Mononuclear cell (primary cell): ENCODE results near the gene AOC2. TPM values are rescaled to one million over a fixed set of nuclear protein-coding genes. Genes with fewer than 3 reads are reported as not detected.
"Not testable (repeated sequence)": the region's sequence is repeated elsewhere in the genome, so short reads cannot be mapped to it uniquely, and the experiment has no call there.

Experiments
- H3K27me3 ChIP-seq: 2 replicates; pipeline ENCODE4 v1.6.0; 2011; ENCODE audit warnings: low read length, control low read depth; ENCODE audit not compliant: insufficient read depth
- H3K4me1 ChIP-seq: 2 replicates; pipeline ENCODE4 v1.5.1; 2011; ENCODE audit warnings: mild to moderate bottlenecking, low read length, control low read depth; ENCODE audit not compliant: insufficient read depth
- H3K4me3 ChIP-seq: 2 replicates; pipeline ENCODE4 v1.5.1; 2011; ENCODE audit warnings: mild to moderate bottlenecking, low read length, moderate library complexity
- H3K9me3 ChIP-seq: 2 replicates; pipeline ENCODE4 v1.5.1; 2011; ENCODE audit warnings: low read depth, mild to moderate bottlenecking, control low read depth, low read length
- total RNA-seq: library from RNA; depleted of rRNA; stranded (reverse); fragments of >200 nt; gene quantifications from one replicate; pipeline ENCODE4 v1.2.3, GENCODE V29; 2012

Gene AOC2
- total RNA-seq, 1 donor = 1.5 TPM

DNA sequence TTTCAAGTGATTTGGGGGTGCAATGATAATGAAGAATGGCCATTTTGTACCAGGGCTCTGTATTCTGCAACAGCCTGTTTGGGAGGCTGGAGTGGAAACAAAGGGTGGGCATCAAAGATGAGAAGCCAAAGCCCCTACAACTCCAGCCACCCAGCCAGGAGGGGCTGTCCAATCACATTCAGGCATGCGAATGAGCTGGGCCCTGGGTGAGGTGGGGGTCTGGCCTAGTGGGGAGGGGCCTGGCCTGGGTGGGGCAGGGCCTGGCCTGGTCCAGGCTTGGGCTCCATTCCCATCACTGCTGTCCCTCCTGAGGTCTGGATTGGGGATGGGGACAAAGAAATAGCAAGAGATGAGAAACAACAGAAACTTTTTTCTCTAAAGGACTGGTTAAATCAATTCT is 13.0 kb downstream of the AOC2 start:
- no peak overlapping the region for H3K4me3 ChIP-seq

DNA sequence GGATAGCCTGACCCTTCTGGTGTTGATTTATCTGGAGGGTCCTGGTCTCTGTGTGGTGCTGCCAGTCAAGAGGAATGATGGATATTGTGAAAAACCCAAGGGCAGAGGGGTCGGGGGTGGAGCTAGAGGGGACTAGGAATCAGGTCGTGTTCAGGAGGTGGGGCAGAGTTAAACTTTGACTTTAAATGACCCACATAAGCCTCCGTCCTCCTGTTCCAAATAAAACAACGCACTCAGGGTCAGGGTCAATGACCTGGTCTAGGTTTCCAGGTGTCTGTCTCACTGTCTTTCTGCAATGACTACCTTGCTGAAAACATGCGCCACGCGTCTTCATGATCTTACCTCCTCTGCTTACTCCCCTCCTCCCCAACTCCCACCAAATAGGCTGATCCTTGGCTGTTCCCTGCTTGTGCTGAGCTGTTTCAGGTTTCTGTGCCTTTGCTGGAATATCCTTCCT is 21.3 kb downstream of the AOC2 start:
- no peaks in the 10 kb centered on the region for H3K27me3 ChIP-seq
- no peaks in the 10 kb centered on the region for H3K9me3 ChIP-seq
- no peaks in the 10 kb centered on the region for H3K4me1 ChIP-seq
- no peak overlapping the region for H3K4me3 ChIP-seq

More for the DNA sequence above, 13.0 kb downstream of the AOC2 start:
- no peaks in the 10 kb centered on the region for H3K27me3 ChIP-seq
- no peaks in the 10 kb centered on the region for H3K4me1 ChIP-seq
- H3K9me3 ChIP-seq = no peaks in the 10 kb centered on the region

DNA sequence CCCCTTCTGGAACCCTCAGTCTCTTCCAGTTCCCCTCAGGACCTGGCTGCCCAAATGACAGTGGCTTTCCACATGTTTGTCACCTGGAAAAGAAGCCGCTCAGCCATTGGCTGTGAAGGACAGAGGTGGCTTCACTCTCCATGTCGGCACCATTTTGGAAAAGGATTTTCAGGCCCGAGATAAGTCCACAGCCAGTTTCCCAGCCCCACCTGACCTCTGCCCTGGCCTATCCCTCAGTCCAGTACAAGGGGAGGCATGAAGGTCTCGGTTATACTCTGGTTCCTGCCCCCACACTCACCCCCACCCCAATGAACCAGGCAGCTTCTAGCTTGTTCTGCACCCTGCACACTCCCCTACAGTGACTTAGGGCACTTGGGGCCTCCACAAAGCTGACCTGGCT is 21.8 kb downstream of the AOC2 start:
- H3K4me3 ChIP-seq = no peak overlapping the region
- no peaks in the 10 kb centered on the region for H3K9me3 ChIP-seq
- no peaks in the 10 kb centered on the region for H3K4me1 ChIP-seq
- no peaks in the 10 kb centered on the region for H3K27me3 ChIP-seq

DNA sequence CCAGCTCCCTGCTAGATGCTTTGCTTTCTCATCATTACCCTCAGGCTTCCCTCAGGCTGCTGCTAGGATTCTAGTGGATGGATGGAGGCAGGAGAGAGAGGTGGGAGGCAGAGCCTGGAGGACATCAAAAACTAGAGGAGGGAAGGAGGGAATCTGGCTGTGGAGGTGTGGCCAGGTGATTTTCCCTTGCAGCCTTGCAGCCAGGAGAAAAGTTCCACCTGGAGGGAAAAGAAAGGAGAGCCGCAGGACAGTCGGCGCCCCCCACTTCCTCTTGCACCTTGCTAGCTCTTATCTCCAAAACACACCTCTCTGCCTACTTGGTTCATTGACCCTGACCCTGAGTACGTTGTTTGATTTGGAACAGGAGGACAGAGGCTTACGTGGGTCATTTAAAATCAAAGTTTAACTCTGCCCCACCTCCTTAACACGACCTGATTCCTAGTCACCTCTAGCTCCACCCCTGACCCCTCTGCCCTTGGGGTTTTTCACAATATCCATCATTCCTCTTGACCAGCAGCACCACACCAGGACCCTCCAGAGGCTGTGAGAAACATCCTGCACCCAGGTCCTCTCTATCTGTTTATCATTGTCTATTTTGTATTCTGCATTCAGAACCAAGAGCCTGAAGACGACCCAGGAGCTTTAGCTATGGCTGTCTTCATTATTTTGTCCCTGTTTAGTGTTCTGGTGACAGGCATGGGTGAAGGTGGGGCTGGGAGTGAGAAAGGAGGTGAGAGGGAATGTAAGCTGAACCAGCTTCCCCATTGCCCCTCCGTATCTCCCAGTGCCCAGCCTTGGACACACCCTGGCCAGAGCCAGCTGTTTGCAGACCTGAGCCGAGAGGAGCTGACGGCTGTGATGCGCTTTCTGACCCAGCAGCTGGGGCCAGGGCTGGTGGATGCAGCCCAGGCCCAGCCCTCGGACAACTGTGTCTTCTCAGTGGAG is 22.5 kb downstream of the AOC2 start:
- no peaks in the 10 kb centered on the region for H3K4me1 ChIP-seq
- H3K27me3 ChIP-seq = no peaks in the 10 kb centered on the region
- no peak overlapping the region for H3K4me3 ChIP-seq
- H3K9me3 ChIP-seq = no peaks in the 10 kb centered on the region

DNA sequence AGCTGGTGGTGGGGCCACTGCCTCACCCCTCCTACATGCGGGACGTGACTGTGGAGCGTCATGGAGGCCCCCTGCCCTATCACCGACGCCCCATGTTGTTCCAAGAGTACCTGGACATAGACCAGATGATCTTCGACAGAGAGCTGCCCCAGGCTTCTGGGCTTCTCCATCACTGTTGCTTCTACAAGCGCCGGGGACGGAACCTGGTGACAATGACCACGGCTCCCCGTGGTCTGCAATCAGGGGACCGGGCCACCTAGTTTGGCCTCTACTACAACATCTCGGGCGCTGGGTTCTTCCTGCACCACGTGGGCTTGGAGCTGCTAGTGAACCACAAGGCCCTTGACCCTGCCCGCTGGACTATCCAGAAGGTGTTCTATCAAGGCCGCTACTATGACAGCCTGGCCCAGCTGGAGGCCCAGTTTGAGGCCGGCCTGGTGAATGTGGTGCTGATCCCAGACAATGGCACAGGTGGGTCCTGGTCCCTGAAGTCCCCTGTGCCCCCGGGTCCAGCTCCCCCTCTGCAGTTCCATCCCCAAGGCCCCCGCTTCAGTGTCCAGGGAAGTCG is 23.4 kb downstream of the AOC2 start:
- not testable (repeated sequence) for H3K27me3 ChIP-seq, H3K9me3 ChIP-seq

DNA sequence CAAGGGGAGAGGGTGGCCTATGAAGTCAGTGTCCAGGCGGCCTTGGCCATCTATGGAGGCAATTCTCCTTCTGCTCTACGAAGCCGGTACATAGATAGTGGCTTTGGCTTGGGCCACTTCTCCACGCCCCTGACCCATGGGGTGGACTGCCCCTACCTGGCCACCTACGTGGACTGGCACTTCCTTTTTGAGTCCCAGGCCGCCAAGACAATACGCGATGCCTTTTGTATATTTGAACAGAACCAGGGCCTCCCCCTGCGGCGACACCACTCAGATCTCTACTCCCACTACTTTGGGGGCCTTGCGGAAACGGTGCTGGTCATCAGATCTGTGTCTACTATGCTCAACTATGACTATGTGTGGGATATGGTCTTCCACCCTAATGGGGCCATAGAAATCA is 24.0 kb downstream of the AOC2 start:
- no peaks in the 10 kb centered on the region for H3K9me3 ChIP-seq
- no peaks in the 10 kb centered on the region for H3K4me1 ChIP-seq
- no peaks in the 10 kb centered on the region for H3K27me3 ChIP-seq
- H3K4me3 ChIP-seq = no peak overlapping the region

More for the DNA sequence above, 23.4 kb downstream of the AOC2 start:
- not testable (repeated sequence) for H3K4me1 ChIP-seq, H3K4me3 ChIP-seq

DNA sequence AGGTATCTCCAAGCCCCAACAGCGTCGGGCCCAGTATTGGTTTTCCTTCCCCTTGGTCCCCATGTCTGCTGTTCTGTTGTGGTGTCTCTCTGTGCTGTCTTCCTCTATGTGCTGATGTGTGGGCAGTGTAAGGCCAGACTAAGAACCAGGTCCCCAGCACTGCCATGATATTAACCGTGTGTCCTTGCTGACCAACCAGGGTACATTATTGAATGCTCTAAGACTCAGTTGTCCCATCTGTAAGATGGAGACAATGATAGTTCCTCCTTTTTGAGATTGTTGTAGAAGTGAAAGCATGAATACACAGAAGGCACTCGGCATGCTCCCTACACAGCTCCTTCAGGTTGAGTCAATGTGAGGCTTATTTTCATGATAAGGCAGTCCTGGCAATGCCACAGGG is 27.3 kb downstream of the AOC2 start:
- Histone ChIP-seq H3K4me3 (no peak overlapping the region), H3K27me3 (no peaks in the 10 kb centered on the region), H3K9me3 (no peaks in the 10 kb centered on the region), H3K4me1 (no peaks in the 10 kb centered on the region)

DNA sequence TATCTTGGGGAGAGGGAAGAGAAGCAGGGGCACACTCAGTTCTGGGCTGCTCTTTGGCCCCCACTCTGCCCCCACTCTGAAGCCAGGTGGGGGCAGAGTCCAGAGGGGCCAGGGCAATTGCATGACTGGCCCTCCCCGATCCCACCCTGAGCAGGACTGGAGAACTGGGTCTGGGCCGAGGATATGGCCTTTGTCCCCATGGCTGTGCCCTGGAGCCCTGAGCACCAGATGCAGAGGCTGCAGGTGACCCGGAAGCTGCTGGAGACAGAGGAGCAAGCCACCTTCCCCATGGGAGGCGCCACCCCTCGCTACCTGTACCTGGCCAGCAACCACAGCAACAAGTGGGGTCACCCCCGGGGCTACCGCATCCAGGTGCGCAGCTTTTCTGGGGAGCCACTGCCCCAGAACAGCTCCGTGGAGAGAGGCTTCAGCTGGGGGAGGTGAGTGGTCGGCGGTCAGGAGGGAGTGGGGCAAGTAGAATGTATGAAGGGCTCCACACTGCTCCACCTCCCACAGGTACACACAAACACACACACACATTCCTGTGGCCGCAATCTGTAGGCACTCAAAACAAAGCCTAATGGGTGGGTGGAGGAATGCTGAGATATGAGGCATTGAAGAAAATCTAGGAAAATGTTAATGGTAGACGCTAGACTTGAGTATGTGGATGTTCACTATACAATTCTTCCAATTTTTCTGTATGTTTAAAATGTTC is 28.0 kb downstream of the AOC2 start:
- H3K4me3 ChIP-seq = no peak overlapping the region
- H3K9me3 ChIP-seq = no peaks in the 10 kb centered on the region
- no peaks in the 10 kb centered on the region for H3K27me3 ChIP-seq
- H3K4me1 ChIP-seq = no peaks in the 10 kb centered on the region

DNA sequence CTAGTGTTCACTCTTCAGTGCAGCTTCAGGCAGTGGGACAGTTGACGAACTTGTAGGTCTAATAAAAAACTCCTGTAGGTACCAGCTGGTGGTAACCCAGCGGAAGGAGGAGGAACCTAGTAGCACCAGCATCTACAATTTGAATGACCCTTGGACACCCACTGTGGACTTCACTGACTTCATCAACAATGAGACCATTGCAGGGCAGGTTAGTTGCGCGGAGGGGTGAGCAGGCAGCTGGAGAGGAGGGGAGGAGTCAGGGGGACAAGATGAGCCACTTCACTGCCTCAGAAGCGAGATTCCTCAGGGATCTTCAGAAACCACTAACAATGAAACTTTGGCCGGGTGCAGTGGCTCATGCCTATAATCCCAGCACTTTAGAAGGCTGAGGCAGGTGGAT is 28.9 kb downstream of the AOC2 start:
- no peak overlapping the region for H3K4me3 ChIP-seq
- no peaks in the 10 kb centered on the region for H3K4me1 ChIP-seq
- H3K27me3 ChIP-seq = no peaks in the 10 kb centered on the region
- H3K9me3 ChIP-seq = no peaks in the 10 kb centered on the region

DNA sequence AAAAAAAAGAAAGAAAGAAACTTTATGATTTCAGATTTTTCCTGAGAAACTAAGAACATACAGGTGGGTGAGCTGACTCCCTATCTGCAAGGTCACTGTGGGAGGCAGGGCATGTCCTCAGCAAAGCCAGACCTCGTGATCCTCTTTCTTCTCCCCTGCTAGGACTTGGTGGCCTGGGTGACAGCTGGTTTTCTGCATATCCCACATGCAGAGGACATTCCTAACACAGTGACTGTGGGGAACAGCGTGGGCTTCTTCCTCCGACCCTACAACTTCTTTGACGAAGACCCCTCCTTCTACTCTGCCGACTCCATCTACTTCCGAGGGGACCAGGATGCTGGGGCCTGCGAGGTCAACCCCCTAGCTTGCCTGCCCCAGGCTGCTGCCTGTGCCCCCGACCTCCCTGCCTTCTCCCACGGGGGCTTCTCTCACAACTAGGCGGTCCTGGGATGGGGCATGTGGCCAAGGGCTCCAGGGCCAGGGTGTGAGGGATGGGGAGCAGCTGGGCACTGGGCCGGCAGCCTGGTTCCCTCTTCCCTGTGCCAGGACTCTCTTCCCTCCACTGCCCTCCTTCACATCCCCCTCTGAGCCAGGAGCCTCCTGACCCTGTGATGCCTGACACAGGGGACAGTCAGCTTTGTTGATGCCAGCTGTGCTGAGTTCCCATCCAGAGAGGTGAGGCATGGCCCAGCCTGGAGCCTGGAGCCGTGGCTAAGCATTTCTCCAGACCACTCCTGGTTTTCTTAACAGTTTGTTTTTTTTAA is 29.7 kb downstream of the AOC2 start:
- not testable (repeated sequence) for H3K4me1 ChIP-seq, H3K4me3 ChIP-seq, H3K9me3 ChIP-seq, H3K27me3 ChIP-seq

DNA sequence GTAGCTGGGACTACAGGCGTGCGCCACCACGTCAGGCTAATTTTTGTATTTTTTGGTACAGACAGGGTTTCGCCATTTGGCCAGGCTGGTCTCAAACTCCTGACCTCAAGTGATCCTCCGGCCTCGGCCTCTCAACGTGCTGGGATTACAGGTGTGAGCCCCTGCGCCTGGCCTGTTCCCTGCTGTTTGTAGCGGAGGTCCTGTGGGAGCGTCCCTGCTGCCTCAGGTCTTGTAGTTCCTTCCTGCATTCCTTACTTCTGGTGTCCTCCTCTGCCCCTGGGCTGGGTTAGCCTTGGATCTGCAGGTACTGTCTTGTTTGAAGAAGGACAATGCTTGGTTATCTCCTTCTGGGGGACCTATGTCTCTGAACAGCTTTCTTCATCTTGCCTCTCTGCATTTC is 32.7 kb downstream of the AOC2 start:
- Histone ChIP-seq H3K9me3 (no peaks in the 10 kb centered on the region), H3K27me3 (no peaks in the 10 kb centered on the region), H3K4me1 (no peaks in the 10 kb centered on the region), H3K4me3 (no peak overlapping the region)

DNA sequence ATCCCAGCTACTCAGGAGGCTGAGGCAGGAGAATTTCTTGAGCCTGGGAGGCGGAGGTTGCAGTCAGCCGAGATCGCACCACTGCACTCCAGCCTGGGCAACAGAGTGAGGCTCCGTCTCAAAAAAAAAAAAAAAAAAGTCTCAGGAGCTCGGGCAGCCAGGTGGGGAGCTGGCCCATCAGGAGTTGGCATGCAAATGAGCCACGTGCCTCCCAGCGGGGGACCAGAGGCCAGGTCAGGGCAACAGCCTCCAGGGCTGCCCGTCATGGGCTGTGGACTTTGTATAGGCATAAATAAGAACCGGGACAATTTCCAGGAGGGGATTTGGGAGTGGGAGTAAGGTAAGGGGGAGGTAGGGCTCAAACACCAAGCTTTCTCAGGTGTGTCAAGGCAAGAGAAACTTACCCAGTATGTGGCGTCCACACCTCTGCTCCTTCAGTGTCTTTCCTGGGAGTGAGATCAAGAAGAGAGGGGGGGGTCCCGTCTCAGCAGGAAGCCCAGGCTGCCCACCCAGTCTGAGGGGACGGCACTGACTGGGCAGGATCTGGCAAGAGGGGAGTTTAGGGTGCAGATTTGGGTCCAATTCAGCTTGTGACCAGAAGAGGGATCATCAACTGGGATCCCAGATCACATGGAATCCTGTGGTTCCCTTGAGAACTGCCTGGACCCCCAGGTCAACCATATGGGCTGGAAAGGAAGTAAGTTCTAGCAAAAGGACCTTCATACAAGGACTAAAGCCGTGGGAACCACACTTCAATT is 33.9 kb downstream of the AOC2 start:
- Histone ChIP-seq H3K9me3 (no peaks in the 10 kb centered on the region), H3K4me3 (no peak overlapping the region), H3K4me1 (no peaks in the 10 kb centered on the region), H3K27me3 (no peaks in the 10 kb centered on the region)

DNA sequence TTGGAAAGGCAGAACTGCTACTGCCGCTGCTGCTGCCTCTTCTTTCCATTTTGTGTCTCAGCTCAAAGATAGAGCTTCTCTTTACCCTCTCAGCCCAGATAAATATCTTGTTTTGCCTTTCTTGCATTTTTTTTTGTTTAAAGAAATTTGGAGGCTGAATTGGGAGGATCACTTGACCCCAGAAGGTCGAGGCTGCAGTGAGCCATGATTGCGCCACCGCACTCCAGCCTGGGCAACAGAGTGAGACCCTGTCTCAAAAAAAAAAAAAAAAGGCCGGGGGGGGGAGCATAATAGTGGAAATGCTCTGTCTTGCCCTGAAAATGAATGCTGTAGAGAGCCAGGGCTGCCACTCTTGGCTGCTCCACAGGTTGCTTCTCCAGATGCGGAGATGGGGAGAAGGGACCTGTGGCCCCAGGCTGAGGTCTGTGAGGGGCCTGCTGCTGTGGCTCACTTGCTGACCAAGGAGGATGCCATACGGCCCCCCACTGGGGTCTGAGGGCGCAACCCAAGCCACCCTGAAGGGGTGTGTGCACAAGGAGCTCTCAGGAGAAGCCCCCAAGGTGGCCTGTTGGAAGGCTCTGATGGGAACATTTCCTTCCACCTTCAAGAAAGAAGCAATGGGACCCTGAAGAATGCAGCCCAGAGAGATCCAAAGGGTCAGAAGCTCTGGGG is 34.7 kb downstream of the AOC2 start:
- H3K9me3 ChIP-seq = no peaks in the 10 kb centered on the region

DNA sequence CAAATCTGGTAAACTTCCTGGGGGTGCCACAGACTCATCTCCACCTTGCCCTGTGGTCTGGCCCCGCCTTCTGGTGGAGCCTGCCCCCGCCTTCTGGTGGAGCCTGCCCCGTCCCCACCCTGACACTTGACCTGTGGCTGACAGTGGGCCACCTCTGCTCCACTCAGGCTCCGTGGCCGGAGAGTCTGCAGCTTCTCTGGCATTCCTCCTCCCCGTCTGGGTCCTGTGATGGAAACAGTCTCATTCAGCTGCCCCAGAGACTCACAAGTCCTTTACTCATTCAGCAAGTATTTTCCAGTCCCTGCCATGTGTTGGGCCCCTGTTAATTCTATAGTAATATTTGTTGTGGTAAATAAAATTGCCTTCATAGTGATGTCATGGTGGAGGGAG is 35.2 kb downstream of the AOC2 start:
- Histone ChIP-seq H3K27me3 (no peaks in the 10 kb centered on the region), H3K4me1 (no peaks in the 10 kb centered on the region), H3K9me3 (no peaks in the 10 kb centered on the region), H3K4me3 (no peak overlapping the region)

More for the DNA sequence above, 34.7 kb downstream of the AOC2 start:
- Histone ChIP-seq H3K4me1 (no peaks in the 10 kb centered on the region), H3K4me3 (no peak overlapping the region), H3K27me3 (no peaks in the 10 kb centered on the region)
